ENCODE results near the gene TTC23L. TPM values are rescaled to one million over a fixed set of nuclear protein-coding genes. Genes with fewer than 3 reads are reported as not detected.

Gene TTC23L
- total and polyA plus RNA-seq, 2 of the 8 experiments (the other 6 are each of a cell fraction or from before 2014, with no cell fraction given): 1.1 to 2.4 TPM

DNA sequence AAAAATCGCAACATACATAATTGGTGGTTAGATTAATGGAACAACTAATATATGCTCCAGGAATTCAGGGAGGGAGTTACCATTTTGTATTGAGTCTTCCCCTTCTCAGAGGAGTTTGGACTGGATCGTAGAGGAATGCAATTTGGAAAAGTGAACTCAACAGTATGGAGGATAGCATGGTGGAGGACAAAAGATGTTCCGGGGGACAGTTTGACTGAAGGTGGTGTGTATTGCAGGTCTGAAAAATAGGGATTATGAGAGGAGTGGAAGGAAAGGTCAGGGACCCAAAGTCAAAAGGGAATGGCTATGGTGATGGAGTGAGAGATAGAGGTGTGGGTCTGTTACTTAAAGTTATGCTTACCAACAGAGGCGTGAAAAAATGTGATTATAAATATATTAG, 91.9 kb downstream of the TTC23L start (continued):
- TF ChIP-seq, protein P1, sequence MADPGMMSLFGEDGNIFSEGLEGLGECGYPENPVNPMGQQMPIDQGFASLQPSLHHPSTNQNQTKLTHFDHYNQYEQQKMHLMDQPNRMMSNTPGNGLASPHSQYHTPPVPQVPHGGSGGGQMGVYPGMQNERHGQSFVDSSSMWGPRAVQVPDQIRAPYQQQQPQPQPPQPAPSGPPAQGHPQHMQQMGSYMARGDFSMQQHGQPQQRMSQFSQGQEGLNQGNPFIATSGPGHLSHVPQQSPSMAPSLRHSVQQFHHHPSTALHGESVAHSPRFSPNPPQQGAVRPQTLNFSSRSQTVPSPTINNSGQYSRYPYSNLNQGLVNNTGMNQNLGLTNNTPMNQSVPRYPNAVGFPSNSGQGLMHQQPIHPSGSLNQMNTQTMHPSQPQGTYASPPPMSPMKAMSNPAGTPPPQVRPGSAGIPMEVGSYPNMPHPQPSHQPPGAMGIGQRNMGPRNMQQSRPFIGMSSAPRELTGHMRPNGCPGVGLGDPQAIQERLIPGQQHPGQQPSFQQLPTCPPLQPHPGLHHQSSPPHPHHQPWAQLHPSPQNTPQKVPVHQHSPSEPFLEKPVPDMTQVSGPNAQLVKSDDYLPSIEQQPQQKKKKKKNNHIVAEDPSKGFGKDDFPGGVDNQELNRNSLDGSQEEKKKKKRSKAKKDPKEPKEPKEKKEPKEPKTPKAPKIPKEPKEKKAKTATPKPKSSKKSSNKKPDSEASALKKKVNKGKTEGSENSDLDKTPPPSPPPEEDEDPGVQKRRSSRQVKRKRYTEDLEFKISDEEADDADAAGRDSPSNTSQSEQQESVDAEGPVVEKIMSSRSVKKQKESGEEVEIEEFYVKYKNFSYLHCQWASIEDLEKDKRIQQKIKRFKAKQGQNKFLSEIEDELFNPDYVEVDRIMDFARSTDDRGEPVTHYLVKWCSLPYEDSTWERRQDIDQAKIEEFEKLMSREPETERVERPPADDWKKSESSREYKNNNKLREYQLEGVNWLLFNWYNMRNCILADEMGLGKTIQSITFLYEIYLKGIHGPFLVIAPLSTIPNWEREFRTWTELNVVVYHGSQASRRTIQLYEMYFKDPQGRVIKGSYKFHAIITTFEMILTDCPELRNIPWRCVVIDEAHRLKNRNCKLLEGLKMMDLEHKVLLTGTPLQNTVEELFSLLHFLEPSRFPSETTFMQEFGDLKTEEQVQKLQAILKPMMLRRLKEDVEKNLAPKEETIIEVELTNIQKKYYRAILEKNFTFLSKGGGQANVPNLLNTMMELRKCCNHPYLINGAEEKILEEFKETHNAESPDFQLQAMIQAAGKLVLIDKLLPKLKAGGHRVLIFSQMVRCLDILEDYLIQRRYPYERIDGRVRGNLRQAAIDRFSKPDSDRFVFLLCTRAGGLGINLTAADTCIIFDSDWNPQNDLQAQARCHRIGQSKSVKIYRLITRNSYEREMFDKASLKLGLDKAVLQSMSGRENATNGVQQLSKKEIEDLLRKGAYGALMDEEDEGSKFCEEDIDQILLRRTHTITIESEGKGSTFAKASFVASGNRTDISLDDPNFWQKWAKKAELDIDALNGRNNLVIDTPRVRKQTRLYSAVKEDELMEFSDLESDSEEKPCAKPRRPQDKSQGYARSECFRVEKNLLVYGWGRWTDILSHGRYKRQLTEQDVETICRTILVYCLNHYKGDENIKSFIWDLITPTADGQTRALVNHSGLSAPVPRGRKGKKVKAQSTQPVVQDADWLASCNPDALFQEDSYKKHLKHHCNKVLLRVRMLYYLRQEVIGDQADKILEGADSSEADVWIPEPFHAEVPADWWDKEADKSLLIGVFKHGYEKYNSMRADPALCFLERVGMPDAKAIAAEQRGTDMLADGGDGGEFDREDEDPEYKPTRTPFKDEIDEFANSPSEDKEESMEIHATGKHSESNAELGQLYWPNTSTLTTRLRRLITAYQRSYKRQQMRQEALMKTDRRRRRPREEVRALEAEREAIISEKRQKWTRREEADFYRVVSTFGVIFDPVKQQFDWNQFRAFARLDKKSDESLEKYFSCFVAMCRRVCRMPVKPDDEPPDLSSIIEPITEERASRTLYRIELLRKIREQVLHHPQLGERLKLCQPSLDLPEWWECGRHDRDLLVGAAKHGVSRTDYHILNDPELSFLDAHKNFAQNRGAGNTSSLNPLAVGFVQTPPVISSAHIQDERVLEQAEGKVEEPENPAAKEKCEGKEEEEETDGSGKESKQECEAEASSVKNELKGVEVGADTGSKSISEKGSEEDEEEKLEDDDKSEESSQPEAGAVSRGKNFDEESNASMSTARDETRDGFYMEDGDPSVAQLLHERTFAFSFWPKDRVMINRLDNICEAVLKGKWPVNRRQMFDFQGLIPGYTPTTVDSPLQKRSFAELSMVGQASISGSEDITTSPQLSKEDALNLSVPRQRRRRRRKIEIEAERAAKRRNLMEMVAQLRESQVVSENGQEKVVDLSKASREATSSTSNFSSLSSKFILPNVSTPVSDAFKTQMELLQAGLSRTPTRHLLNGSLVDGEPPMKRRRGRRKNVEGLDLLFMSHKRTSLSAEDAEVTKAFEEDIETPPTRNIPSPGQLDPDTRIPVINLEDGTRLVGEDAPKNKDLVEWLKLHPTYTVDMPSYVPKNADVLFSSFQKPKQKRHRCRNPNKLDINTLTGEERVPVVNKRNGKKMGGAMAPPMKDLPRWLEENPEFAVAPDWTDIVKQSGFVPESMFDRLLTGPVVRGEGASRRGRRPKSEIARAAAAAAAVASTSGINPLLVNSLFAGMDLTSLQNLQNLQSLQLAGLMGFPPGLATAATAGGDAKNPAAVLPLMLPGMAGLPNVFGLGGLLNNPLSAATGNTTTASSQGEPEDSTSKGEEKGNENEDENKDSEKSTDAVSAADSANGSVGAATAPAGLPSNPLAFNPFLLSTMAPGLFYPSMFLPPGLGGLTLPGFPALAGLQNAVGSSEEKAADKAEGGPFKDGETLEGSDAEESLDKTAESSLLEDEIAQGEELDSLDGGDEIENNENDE (IDR thresholded peaks at IDR 0.05; ENCODE audit: insufficient replicate concordance, low read length): no peak
- TF ChIP-seq CEBPB (IDR thresholded peaks at IDR 0.05; ENCODE audit: low read depth, low read length): no peak
- no peak for TF ChIP-seq NRF1 (IDR thresholded peaks at IDR 0.05; ENCODE audit: low read depth, low read length)
- TF ChIP-seq HDAC6 (IDR thresholded peaks at IDR 0.05; ENCODE audit: low read depth, low read length): no peak
- no peak for TF ChIP-seq GABPA (IDR thresholded peaks at IDR 0.05; ENCODE audit: borderline replicate concordance, insufficient read depth, low read length)
- no peak for TF ChIP-seq FOSL1 (IDR thresholded peaks at IDR 0.05; ENCODE audit: insufficient read depth, low read depth, low read length)
- no peak for TF ChIP-seq RAD21 (IDR thresholded peaks at IDR 0.05 in 1 of 2, conservative IDR thresholded peaks at IDR 0.05 in 1 of 2; ENCODE audit: low read depth in 2 of 2, low read length in 2 of 2)
- no peak for TF ChIP-seq CTBP2 (IDR thresholded peaks at IDR 0.05; ENCODE audit: borderline replicate concordance, insufficient read depth, insufficient read length, low read length)

Data from H1 (cell line).